Uterus (tissue), 4 donors: Measurements from ENCODE around the gene GATA2. TPM values are rescaled to one million over a fixed set of nuclear protein-coding genes. Genes with fewer than 3 reads are reported as not detected.

ENCODE experiments used
- DNase-seq, 2 donors: peaks; one replicate each; pipeline ENCODE4 v3.0.0-alpha.2; 2019 to 2020
- H3K27ac ChIP-seq, 2 donors: fragments of 200-600 bp; sonication (generic); 1 replicate in 1 of 2; 2 replicates in 1 of 2; pipeline ENCODE4 v1.5.1; 2016 to 2018
- H3K27me3 ChIP-seq, 2 donors: fragments of 200-600 bp; sonication (generic); one replicate each; pipeline ENCODE4 v1.5.1; 2018 to 2019; ENCODE audit warnings: control low read depth in 1 of 2
- H3K36me3 ChIP-seq, 2 donors: fragments of 200-600 bp; sonication (generic); one replicate each; pipeline ENCODE4 v1.5.1; 2019; ENCODE audit warnings: control low read depth in 1 of 2
- H3K4me1 ChIP-seq, 2 donors: fragments of 200-600 bp; sonication (generic); one replicate each; pipeline ENCODE4 v1.5.1; 2018 to 2019; ENCODE audit warnings: control low read depth in 1 of 2
- H3K4me3 ChIP-seq, 2 donors: fragments of 200-600 bp; sonication (generic); 1 replicate in 1 of 2; 2 replicates in 1 of 2; pipeline ENCODE4 v1.5.1; 2018 to 2019; ENCODE audit warnings: mild to moderate bottlenecking in 1 of 2
- H3K9me3 ChIP-seq, 2 donors: fragments of 200-600 bp; sonication (generic); one replicate each; pipeline ENCODE4 v1.5.1; 2019; ENCODE audit warnings: control low read depth in 1 of 2
- POLR2A ChIP-seq, 2 donors: fragments of 450-650 bp; IDR thresholded peaks; one replicate each; pipeline ENCODE4 v1.6.1; 2016; ENCODE audit warnings: antibody characterized with exemption in 2 of 2, mild to moderate bottlenecking in 1 of 2, moderate library complexity in 1 of 2
- intact Hi-C: fragments of 100-400 bp; cut with DNase I; formaldehyde crosslinking; loops from one replicate; pipeline ENCODE4 v1.15.1; 2023; ENCODE audit warnings: low total_unique reads
- total RNA-seq, 4 donors: library from RNA; depleted of rRNA in 3 of 4; stranded (reverse); fragments of >200 nt in 3 of 4; gene quantifications; one replicate each; pipeline versions ENCODE4 v1.1.0 to v1.2.4, GENCODE V29; 2014 to 2023
- TF ChIP-seq, protein P1 (sequence below), 4 experiments: fragments of 200-600 bp in 2 of 4; fragments of 450-650 bp in 2 of 4; sonication (generic) in 2 of 4; IDR thresholded peaks; one replicate each; pipeline ENCODE4 v1.5.1; 2016 to 2019; ENCODE audit warnings: antibody characterized with exemption in 4 of 4, mild to moderate bottlenecking in 2 of 4, moderate library complexity in 1 of 4
- donor health status: DM: yes; HTN: yes; CAD: no.

Gene GATA2
- total RNA-seq, 4 donors from 2014 or later: 30.9 to 171 (median 52.5) TPM

DNA sequence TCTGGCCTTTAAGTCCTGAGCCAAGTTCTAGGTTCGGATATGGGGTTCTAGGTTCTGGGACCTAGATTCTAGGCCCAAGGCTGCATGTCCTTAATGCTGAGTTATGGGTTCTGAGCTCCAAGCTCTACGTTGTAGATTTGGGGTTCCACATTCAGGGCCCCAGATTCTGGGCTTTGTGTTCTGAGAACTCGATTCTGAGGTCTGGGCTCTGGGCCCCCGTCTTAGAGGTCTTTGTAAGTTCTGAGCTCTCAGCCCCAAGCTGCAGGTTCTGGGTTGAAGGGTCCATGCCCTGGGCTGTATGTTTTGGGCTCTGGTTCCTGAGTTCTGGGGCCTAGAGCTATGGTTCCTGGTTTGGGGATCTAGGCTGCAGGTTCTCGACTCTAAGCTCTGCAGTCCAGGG lies 16.3 kb downstream of the GATA2 start:
- H3K9me3 ChIP-seq: no peaks in the 10 kb centered on the region
- intact Hi-C loops: no loop called here
- no peak overlapping the region for H3K27ac ChIP-seq
- no peak overlapping the region for H3K4me3 ChIP-seq
- peaks cover 0 to 6% of the 10 kb centered on the region in 2 donors for H3K4me1 ChIP-seq
- no peaks in the 10 kb centered on the region for H3K36me3 ChIP-seq
- TF ChIP-seq POLR2A (IDR thresholded peaks at IDR 0.05): no peak
- TF ChIP-seq, protein P1, sequence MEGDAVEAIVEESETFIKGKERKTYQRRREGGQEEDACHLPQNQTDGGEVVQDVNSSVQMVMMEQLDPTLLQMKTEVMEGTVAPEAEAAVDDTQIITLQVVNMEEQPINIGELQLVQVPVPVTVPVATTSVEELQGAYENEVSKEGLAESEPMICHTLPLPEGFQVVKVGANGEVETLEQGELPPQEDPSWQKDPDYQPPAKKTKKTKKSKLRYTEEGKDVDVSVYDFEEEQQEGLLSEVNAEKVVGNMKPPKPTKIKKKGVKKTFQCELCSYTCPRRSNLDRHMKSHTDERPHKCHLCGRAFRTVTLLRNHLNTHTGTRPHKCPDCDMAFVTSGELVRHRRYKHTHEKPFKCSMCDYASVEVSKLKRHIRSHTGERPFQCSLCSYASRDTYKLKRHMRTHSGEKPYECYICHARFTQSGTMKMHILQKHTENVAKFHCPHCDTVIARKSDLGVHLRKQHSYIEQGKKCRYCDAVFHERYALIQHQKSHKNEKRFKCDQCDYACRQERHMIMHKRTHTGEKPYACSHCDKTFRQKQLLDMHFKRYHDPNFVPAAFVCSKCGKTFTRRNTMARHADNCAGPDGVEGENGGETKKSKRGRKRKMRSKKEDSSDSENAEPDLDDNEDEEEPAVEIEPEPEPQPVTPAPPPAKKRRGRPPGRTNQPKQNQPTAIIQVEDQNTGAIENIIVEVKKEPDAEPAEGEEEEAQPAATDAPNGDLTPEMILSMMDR (IDR thresholded peaks at IDR 0.05): no peak
- DNase-seq: no peak
- H3K27me3 ChIP-seq: no peaks in the 10 kb centered on the region

DNA sequence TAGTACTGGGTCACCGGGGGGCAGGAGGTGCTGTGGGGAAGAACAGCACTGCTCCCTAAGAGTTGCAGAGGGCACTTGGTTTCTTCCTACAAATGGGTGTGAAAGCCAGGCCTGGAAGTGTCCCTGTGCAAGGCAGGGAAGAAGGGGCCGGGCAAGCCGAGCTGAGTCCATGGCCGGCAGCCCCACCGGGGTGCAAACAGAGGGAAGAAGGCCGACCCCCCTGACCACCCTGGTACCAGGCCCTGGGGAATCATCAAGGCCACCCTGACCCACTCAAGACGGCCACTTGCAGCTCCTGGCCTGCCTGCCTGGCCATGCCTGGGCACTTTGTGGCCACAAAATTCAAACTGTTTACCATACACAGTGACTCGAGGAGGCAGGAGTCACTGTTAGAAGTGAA lies 17.6 kb downstream of the GATA2 start:
- H3K4me1 ChIP-seq: no peaks in the 10 kb centered on the region
- H3K4me3 ChIP-seq: no peak overlapping the region
- no peaks in the 10 kb centered on the region for H3K36me3 ChIP-seq
- no peak overlapping the region for H3K27ac ChIP-seq
- no peaks in the 10 kb centered on the region for H3K9me3 ChIP-seq
- DNase-seq: no peak
- intact Hi-C loops: no loop called here
- TF ChIP-seq POLR2A (IDR thresholded peaks at IDR 0.05): no peak
- TF ChIP-seq, protein P1 (IDR thresholded peaks at IDR 0.05): no peak
- no peaks in the 10 kb centered on the region for H3K27me3 ChIP-seq

DNA sequence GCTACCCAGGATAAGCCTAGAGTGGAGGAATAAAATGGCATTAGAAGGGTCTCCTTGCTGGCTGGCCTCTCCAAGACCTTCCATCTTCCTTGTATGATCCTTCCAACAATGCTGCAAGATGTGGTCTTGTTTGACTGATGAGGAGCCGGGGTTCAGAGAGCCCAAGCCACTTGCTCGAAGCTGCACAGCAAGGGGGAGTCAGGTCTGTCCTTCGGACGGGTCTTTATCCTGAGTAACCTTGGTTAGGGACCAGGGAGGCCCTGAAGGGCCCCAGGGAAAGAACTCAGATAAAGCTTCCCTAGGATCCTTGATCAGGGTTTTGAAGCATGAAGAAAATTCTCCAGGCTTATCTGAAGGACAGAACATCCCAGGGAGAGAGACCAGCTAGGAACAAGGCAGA lies 19.3 kb downstream of the GATA2 start:
- Histone ChIP-seq H3K4me3 (no peak overlapping the region), H3K36me3 (no peaks in the 10 kb centered on the region), H3K9me3 (no peaks in the 10 kb centered on the region), H3K27ac (no peak overlapping the region), H3K4me1 (no peaks in the 10 kb centered on the region), H3K27me3 (no peaks in the 10 kb centered on the region)
- DNase-seq: no peak
- no peak for TF ChIP-seq POLR2A (IDR thresholded peaks at IDR 0.05)
- TF ChIP-seq, protein P1 (IDR thresholded peaks at IDR 0.05): no peak
- intact Hi-C loops: no loop called here

DNA sequence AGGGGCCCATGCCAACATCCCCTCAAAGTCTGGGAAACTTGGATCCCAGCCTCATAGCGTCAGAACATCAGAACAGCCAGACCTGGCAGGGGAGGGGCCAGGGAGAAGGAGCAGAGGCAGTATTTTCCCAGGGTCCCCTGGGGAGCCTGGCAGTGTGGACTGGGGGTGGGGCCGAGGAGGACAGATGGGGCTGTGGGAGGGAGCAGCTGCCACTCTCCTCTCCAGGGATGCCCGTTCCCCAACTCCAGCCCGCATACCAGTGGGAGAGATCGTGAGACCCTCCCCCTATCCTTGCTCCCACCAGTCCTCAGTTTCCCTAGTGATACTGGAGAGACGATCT lies 19.9 kb downstream of the GATA2 start:
- no peak for DNase-seq
- Histone ChIP-seq H3K36me3 (no peaks in the 10 kb centered on the region), H3K4me1 (no peaks in the 10 kb centered on the region), H3K9me3 (no peaks in the 10 kb centered on the region), H3K27ac (no peak overlapping the region), H3K4me3 (no peak overlapping the region), H3K27me3 (no peaks in the 10 kb centered on the region)
- TF ChIP-seq, protein P1 (IDR thresholded peaks at IDR 0.05): no peak
- TF ChIP-seq POLR2A (IDR thresholded peaks at IDR 0.05): no peak
- intact Hi-C loops: no loop called here

DNA sequence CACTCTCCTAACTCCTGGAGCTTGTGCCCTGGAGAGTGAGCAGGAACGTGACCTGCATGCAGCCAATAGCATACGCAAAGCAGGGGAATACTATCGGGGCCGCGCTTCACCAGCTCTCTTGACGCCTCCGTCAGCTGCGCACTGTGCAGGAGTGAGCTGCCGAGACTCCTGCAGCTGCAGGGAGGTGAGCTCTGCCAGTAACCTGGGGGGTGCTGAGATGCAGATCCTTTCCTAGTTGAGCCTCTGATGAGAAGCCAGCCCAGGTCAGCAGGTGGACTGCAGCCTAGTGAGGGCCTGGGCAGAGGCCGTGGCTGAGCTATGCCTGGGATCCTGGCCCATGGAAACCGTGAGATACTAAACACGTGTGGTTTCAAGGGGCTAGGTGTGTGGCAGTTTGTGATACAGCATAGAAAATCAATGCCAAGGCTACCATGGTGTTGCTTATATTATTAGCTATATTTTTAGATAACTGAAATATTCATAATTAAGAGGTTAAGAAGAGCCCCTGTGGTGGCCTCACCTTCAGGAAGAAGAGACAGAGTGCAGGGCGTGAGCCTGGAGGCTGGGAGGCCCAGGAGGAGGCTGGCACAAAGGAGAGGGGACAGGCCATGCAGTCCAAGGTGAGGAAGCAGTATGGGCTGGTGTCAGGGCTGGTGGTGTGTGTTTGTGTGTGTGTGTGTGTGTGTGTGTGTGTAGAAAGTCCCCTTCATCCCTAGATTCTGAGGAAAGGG lies 20.4 kb downstream of the GATA2 start:
- intact Hi-C loops: no loop called here
- H3K27me3 ChIP-seq: no peaks in the 10 kb centered on the region
- H3K9me3 ChIP-seq: no peaks in the 10 kb centered on the region
- no peaks in the 10 kb centered on the region for H3K4me1 ChIP-seq
- H3K36me3 ChIP-seq: no peaks in the 10 kb centered on the region
- no peak for DNase-seq
- no peak overlapping the region for H3K4me3 ChIP-seq
- no peak overlapping the region for H3K27ac ChIP-seq
- TF ChIP-seq, protein P1 (IDR thresholded peaks at IDR 0.05): no peak
- no peak for TF ChIP-seq POLR2A (IDR thresholded peaks at IDR 0.05)
